CD14-positive monocyte (primary cell): ENCODE data around the gene MAML3. TPM values are rescaled to one million over a fixed set of nuclear protein-coding genes. Genes with fewer than 3 reads are reported as not detected.

Experiments
- DNase-seq, 3 donors: peaks; one replicate each; pipeline ENCODE4 v3.0.0-alpha.2; 2011 to 2022
- H2AFZ ChIP-seq: 2 replicates; pipeline ENCODE4 v1.6.0; 2012; ENCODE audit warnings: mild to moderate bottlenecking, low read depth, low read length, inconsistent platforms; ENCODE audit not compliant: insufficient read depth, poor library complexity, severe bottlenecking
- H3K27ac ChIP-seq, 2 donors: 1 replicate in 1 of 2; 2 replicates in 1 of 2; pipeline ENCODE4 v1.5.1; 2012 to 2013; ENCODE audit warnings: low read length in 2 of 2, control low read depth in 1 of 2, inconsistent platforms in 1 of 2, low read depth in 1 of 2, mild to moderate bottlenecking in 1 of 2
- H3K27me3 ChIP-seq, 2 donors: one replicate each; pipeline versions ENCODE4 v1.6.0 to v1.6.1; 2011 to 2013; ENCODE audit warnings: low read length in 2 of 2; ENCODE audit not compliant: control insufficient read depth in 2 of 2, insufficient read depth in 2 of 2
- H3K36me3 ChIP-seq, 2 donors: replicated peaks in 1 of 2; 1 replicate in 1 of 2; 2 replicates in 1 of 2; pipeline versions ENCODE4 v1.5.1 to v1.6.1; 2012 to 2013; ENCODE audit warnings: low read length in 2 of 2, control low read depth in 1 of 2, inconsistent platforms in 1 of 2, mild to moderate bottlenecking in 1 of 2; ENCODE audit not compliant: insufficient read depth in 2 of 2, control insufficient read depth in 1 of 2
- H3K4me1 ChIP-seq, 2 donors: 1 replicate in 1 of 2; 2 replicates in 1 of 2; pipeline versions ENCODE4 v1.5.1 to v1.6.1; 2012 to 2013; ENCODE audit warnings: low read length in 2 of 2, control low read depth in 1 of 2, inconsistent platforms in 1 of 2, mild to moderate bottlenecking in 1 of 2, moderate library complexity in 1 of 2; ENCODE audit not compliant: insufficient read depth in 2 of 2, control insufficient read depth in 1 of 2
- H3K4me2 ChIP-seq: replicated peaks from 2 replicates; pipeline ENCODE3; 2012; ENCODE audit warnings: low read length, moderate library complexity, mild to moderate bottlenecking; ENCODE audit not compliant: poor library complexity, severe bottlenecking; ENCODE audit errors: extremely low read depth
- H3K4me3 ChIP-seq, 3 experiments: fragments of 200-600 bp in 1 of 3; sonication (generic) in 1 of 3; replicated peaks in 1 of 3; 1 replicate in 2 of 3; 2 replicates in 1 of 3; pipeline ENCODE4 v1.5.1; 2011 to 2013; ENCODE audit warnings: low read length in 3 of 3, mild to moderate bottlenecking in 3 of 3, control low read depth in 2 of 3, low read depth in 2 of 3, inconsistent platforms in 1 of 3, moderate library complexity in 1 of 3
- H3K79me2 ChIP-seq: 2 replicates; pipeline ENCODE4 v1.6.0; 2012; ENCODE audit warnings: mild to moderate bottlenecking, control low read depth, inconsistent platforms, low read length, moderate library complexity; ENCODE audit not compliant: insufficient read depth
- H3K9ac ChIP-seq: 2 replicates; pipeline ENCODE4 v1.6.0; 2017; ENCODE audit warnings: low read length, mild to moderate bottlenecking; ENCODE audit not compliant: insufficient read depth, poor library complexity, severe bottlenecking
- H3K9me3 ChIP-seq, 2 donors: replicated peaks in 1 of 2; 1 replicate in 1 of 2; 2 replicates in 1 of 2; pipeline versions ENCODE4 v1.5.1 to v1.6.1; 2012 to 2013; ENCODE audit warnings: low read length in 2 of 2, control low read depth in 1 of 2; ENCODE audit not compliant: control insufficient read depth in 1 of 2, insufficient read depth in 1 of 2
- H4K20me1 ChIP-seq: 2 replicates; pipeline ENCODE4 v1.6.0; 2012; ENCODE audit warnings: mild to moderate bottlenecking, low read length, control low read depth, moderate library complexity; ENCODE audit not compliant: insufficient read depth
- H3K27ac Mint-ChIP-seq, 7 donors: one replicate each; pipeline ENCODE4 v1.8.0; 2020; ENCODE audit warnings: mild to moderate bottlenecking in 7 of 7, mixed read lengths in 7 of 7, moderate library complexity in 6 of 7, inconsistent platforms in 2 of 7
- H3K27me3 Mint-ChIP-seq, 3 donors: one replicate each; pipeline ENCODE4 v1.8.0; 2021 to 2022; ENCODE audit warnings: low read depth in 3 of 3, mild to moderate bottlenecking in 3 of 3, mixed read lengths in 3 of 3, moderate library complexity in 3 of 3, inconsistent platforms in 1 of 3
- H3K36me3 Mint-ChIP-seq, 2 donors: one replicate each; pipeline ENCODE4 v1.8.0; 2020; ENCODE audit warnings: mixed read lengths in 2 of 2, inconsistent platforms in 1 of 2, mild to moderate bottlenecking in 1 of 2
- H3K4me1 Mint-ChIP-seq: one replicate; pipeline ENCODE4 v1.8.0; 2020; ENCODE audit warnings: mild to moderate bottlenecking, mixed read lengths
- H3K4me3 Mint-ChIP-seq, 2 donors: one replicate each; pipeline ENCODE4 v1.8.0; 2020; ENCODE audit warnings: mild to moderate bottlenecking in 2 of 2, mixed read lengths in 2 of 2, moderate library complexity in 1 of 2
- H3K9me3 Mint-ChIP-seq, 7 donors: one replicate each; pipeline ENCODE4 v1.8.0; 2020 to 2022; ENCODE audit warnings: mixed read lengths in 7 of 7, mild to moderate bottlenecking in 6 of 7, moderate library complexity in 6 of 7, inconsistent platforms in 2 of 7
- CTCF ChIP-seq: fragments of 200-600 bp; IDR thresholded peaks from one replicate; pipeline ENCODE4 v1.8.0; 2022; ENCODE audit warnings: antibody characterized with exemption, mild to moderate bottlenecking
- WGBS: methylation state at CpG from one replicate; pipeline ENCODE4 v1.1.5; 2013; ENCODE audit warnings: missing lambda C conversion rate; ENCODE audit not compliant: insufficient coverage; 5-methylcytosine and 5-hydroxymethylcytosine counted together
- intact Hi-C, 2 donors: fragments of 100-400 bp; cut with micrococcal nuclease; formaldehyde crosslinking; loops; one replicate each; pipeline versions ENCODE4 v1.15.0 to v1.15.1; 2023
- polyA plus RNA-seq, 3 donors: library from polyadenylated mRNA; depleted of rRNA in 1 of 3; unstranded in 2 of 3; stranded (reverse) in 1 of 3; fragments of 300-500 nt in 2 of 3; fragments of >200 nt in 1 of 3; fragmentation: Illumina TruSeq in 2 of 3; gene quantifications; 1 replicate in 2 of 3; 2 replicates in 1 of 3; pipeline ENCODE4 v1.2.3, GENCODE V29; 2012 to 2021

MAML3 gene
- polyA plus RNA-seq, 3 donors = 1.5 to 6.5 (median 2.3) TPM

DNA sequence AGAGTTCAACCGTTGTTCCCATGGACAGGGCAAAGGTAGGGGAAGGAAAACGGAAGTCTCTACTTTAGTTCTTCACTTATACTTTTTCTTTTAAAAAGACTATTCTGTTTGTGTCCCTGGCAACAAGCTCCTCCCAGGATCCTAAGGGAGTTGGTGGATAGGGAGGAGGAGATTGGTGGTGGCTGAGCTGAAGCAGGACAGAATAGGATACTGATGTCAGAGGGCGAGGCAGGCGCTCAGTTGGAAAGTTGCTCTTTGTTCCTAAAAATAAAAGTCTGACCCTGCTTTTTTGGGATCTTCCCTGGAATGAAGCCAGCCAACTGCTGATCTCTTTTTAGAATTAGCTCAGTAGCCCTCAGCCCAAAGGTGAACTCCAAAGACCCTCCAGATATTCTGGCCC, 383.6 kb downstream of the MAML3 start:
- DNase-seq = no peak
- Histone ChIP-seq H4K20me1 (peaks cover 3% of the 10 kb centered on the region), H3K4me2 (no peak overlapping the region), H3K36me3 (no peaks in the 10 kb centered on the region), H3K79me2 (peaks cover 6% of the 10 kb centered on the region), H3K4me1 (peaks cover 23 to 28% of the 10 kb centered on the region in 2 donors), H3K27me3 (no peaks in the 10 kb centered on the region), H3K4me3 (no peak overlapping the region), H3K9ac (no peak overlapping the region), H3K9me3 (no peaks in the 10 kb centered on the region), H2AFZ (no peak overlapping the region), H3K27ac (no peak overlapping the region)
- H3K27ac Mint-ChIP-seq = peak overlapping the region in 1 of 7 donors; percentile 5
- WGBS = 93% methylated on average over 2 of the region's 4 CpGs
- H3K4me1 Mint-ChIP-seq = peaks cover 31% of the 10 kb centered on the region
- intact Hi-C loops = no loop called here
- H3K36me3 Mint-ChIP-seq = peaks cover 2 to 3% of the 10 kb centered on the region in 2 donors
- no peak for TF ChIP-seq CTCF
- H3K9me3 Mint-ChIP-seq = peaks cover 0 to 2% (median 0%) of the 10 kb centered on the region in 7 donors
- H3K27me3 Mint-ChIP-seq = peaks cover 1% of the 10 kb centered on the region in 3 donors
- no peak overlapping the region for H3K4me3 Mint-ChIP-seq

- intact Hi-C loops = no loop called here
- peaks cover 0 to 2% (median 0%) of the 10 kb centered on the region in 7 donors for H3K9me3 Mint-ChIP-seq
Observed at GRCh38 chr4:139769364-139769763, 384.6 kb downstream of the MAML3 start.

More at GRCh38 chr4:139769364-139769763, 384.6 kb downstream of the MAML3 start:
- TF ChIP-seq CTCF = no peak
- Histone ChIP-seq H3K27me3 (no peaks in the 10 kb centered on the region), H2AFZ (no peak overlapping the region), H3K79me2 (peaks cover 6% of the 10 kb centered on the region), H3K27ac (no peak overlapping the region), H3K36me3 (no peaks in the 10 kb centered on the region), H3K4me1 (peaks cover 32 to 38% of the 10 kb centered on the region in 2 donors), H3K9ac (no peak overlapping the region), H3K4me3 (no peak overlapping the region), H3K9me3 (no peaks in the 10 kb centered on the region), H3K4me2 (no peak overlapping the region), H4K20me1 (peaks cover 2% of the 10 kb centered on the region)
- no CpG with 5 or more reads among the region's 4 CpGs for WGBS
- no peak for DNase-seq
- Mint-ChIP-seq H3K4me3 (no peak overlapping the region), H3K36me3 (peaks cover 2 to 3% of the 10 kb centered on the region in 2 donors), H3K27ac (no peak overlapping the region), H3K27me3 (peaks cover 1% of the 10 kb centered on the region in 3 donors), H3K4me1 (peaks cover 41% of the 10 kb centered on the region)
